Activated CD8-positive, alpha-beta memory T cell treated with anti-CD3 and anti-CD28 coated beads, Interleukin-2, amount 50 U/mL, for 1 hour (primary cell): ENCODE results near the gene CAMTA1.
"Not testable (repeated sequence)": the region's sequence is repeated elsewhere in the genome, so short reads cannot be mapped to it uniquely, and the experiment has no call there.

Experiments used
- DNase-seq: peaks from one replicate; pipeline ENCODE4 v3.0.0-alpha.2; 2020; ENCODE audit errors: extremely low read depth

Gene CAMTA1

GRCh38 chr1:7145947-7146346, 360.7 kb downstream of the CAMTA1 start:
- no peak for DNase-seq

- no peak for DNase-seq
These were observed 361.5 kb downstream of the CAMTA1 start for GRCh38 chr1:7146710-7147109.

GRCh38 chr1:7147581-7148282, 362.5 kb downstream of the CAMTA1 start:
- DNase-seq = not testable (repeated sequence)

GRCh38 chr1:7149080-7149838, 364.0 kb downstream of the CAMTA1 start:
- no peak for DNase-seq

GRCh38 chr1:7150724-7151280, 365.5 kb downstream of the CAMTA1 start:
- no peak for DNase-seq

GRCh38 chr1:7151978-7152377, 366.7 kb downstream of the CAMTA1 start:
- DNase-seq = no peak

GRCh38 chr1:7152655-7153054, 367.4 kb downstream of the CAMTA1 start:
- DNase-seq = no peak

- DNase-seq = no peak
These were observed 368.2 kb downstream of the CAMTA1 start for GRCh38 chr1:7153464-7153863.

GRCh38 chr1:7159116-7159781, 374.0 kb downstream of the CAMTA1 start:
- no peak for DNase-seq

GRCh38 chr1:7168554-7168953, 383.3 kb downstream of the CAMTA1 start:
- not testable (repeated sequence) for DNase-seq

- DNase-seq = no peak
These were observed 385.9 kb downstream of the CAMTA1 start for GRCh38 chr1:7171168-7171567.

- no peak for DNase-seq
These were observed 386.3 kb downstream of the CAMTA1 start for GRCh38 chr1:7171574-7171973.

GRCh38 chr1:7172804-7173203, 387.6 kb downstream of the CAMTA1 start:
- DNase-seq = no peak

- no peak for DNase-seq
These were observed 389.3 kb downstream of the CAMTA1 start for GRCh38 chr1:7174561-7174960.

GRCh38 chr1:7174980-7175906, 390.0 kb downstream of the CAMTA1 start:
- DNase-seq = no peak

GRCh38 chr1:7177021-7177420, 391.8 kb downstream of the CAMTA1 start:
- DNase-seq = no peak

GRCh38 chr1:7177438-7178146, 392.3 kb downstream of the CAMTA1 start:
- DNase-seq = no peak

GRCh38 chr1:7178336-7178735, 393.1 kb downstream of the CAMTA1 start:
- DNase-seq = no peak

- DNase-seq = no peak
These were observed 393.5 kb downstream of the CAMTA1 start for GRCh38 chr1:7178741-7179140.

- DNase-seq = no peak
These were observed 400.5 kb downstream of the CAMTA1 start for GRCh38 chr1:7185721-7186120.
